Measurements from ENCODE around the gene BMS1.
"Not testable (repeated sequence)": the region's sequence is repeated elsewhere in the genome, so short reads cannot be mapped to it uniquely, and the experiment has no call there.

Gene BMS1

DNA sequence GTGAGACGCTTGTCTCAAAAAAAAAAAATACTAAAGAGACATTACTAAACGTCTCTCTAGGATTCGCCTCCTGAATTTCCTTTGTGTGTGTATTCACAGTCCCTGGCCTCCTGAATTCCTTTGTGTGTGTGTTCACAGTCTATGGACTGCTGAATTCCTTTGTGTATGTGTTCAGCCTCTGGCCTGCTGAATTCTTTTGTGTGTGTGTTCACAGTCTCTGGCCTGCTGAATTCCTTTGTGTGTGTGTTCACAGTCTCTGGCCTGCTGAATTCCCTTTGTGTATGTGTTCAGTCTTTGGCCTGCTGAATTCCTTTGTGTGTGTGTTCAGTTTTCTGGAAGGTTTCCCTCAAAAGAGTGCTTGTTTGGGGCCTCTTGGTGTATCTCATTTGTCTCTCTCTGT lies 8.2 kb downstream of the BMS1 start:
- TF ChIP-seq ZFX (IDR thresholded peaks at IDR 0.05) (no peak), CTCF (conservative IDR thresholded peaks at IDR 0.05) (no peak)
- no peak overlapping the region for H3K27ac ChIP-seq

GRCh38 chr10:42795701-42796100 lies 13.1 kb downstream of the BMS1 start:
- TF ChIP-seq CTCF (conservative IDR thresholded peaks at IDR 0.05) (no peak), ZFX (IDR thresholded peaks at IDR 0.05) (no peak)
- H3K27ac ChIP-seq, result no peak overlapping the region

DNA sequence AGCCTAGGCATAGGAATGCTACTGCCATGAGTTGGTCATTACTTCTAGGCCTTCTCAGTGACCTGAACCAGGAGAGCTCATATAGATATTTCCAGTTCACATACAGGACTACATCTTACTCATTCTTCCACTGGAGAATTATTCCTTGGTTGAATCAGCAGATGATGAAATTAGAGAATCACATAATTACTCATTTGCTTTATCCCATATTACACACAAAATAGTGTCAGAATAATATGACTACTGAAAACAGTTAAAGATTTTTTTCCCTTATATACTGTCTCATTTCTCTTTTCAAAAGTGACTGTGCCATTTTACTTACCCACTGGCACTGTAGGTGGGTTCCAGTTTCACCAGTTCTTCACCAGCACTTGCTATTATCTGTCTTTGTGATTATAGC lies 18.5 kb downstream of the BMS1 start:
- H3K27ac ChIP-seq, result no peak overlapping the region
- TF ChIP-seq CTCF (conservative IDR thresholded peaks at IDR 0.05) (no peak), ZFX (IDR thresholded peaks at IDR 0.05) (no peak)

DNA sequence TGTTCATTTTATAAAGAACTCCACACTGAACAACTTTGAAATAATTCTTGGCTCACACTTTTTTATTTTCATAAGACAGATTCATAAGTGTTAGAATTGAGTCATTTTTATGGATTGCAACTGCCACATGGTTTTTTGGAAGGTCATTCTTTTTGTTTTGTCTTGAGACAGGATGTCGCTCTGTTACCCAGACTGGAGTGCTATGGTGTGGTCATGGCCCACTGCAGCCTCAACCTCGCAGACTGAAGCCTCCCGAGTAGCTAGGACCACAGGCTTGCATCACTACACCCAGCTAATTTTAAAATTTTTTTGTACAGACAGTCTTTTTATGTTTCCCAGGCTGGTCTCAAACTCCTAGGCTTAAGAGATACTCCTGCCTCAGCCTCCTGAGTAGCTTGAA lies 20.3 kb downstream of the BMS1 start:
- TF ChIP-seq CTCF (conservative IDR thresholded peaks at IDR 0.05) (no peak), ZFX (IDR thresholded peaks at IDR 0.05) (no peak)
- no peak overlapping the region for H3K27ac ChIP-seq

DNA sequence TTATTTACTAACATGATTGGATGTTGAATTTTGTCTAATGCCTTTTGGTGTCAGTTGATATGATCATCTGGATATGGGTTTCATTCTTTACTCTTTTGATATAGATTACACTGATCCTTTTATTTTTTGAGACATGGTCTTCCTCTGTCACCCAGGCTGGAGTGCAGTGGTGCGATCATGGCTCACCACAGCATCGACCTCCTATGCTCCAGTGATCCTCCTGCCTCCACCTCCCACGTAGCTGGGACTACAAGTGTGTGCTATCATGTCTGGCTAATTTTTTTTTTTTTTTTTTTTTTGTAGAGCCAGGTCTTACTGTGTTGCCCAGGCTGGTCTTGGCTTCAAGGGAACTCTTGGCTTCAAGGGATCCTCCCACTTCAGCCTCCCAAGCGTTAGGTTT lies 27.1 kb downstream of the BMS1 start:
- TF ChIP-seq ZFX (IDR thresholded peaks at IDR 0.05), result no peak
- no peak for TF ChIP-seq CTCF (conservative IDR thresholded peaks at IDR 0.05)
- no peak overlapping the region for H3K27ac ChIP-seq

DNA sequence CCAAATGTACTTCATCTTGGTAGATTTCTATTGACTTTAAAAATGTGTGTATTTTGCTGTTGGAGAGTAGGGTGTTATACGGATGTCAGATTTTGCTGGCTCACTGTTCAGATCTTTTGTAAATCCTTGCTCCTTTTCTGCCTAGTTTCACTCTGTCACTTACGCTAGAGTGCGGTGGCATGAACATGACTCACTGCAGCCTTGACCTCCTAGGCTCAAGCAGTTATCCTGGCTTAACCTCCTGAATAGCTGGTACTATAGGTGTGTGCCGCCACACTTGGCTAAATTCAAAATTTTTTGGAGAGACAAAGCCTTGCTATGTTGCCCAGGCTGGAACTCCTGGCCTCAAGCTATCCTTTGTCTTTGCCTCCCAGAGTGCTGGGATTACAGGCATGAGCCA lies 29.4 kb downstream of the BMS1 start:
- TF ChIP-seq CTCF (conservative IDR thresholded peaks at IDR 0.05), result no peak
- TF ChIP-seq ZFX (IDR thresholded peaks at IDR 0.05), result no peak
- H3K27ac ChIP-seq, result no peak overlapping the region

DNA sequence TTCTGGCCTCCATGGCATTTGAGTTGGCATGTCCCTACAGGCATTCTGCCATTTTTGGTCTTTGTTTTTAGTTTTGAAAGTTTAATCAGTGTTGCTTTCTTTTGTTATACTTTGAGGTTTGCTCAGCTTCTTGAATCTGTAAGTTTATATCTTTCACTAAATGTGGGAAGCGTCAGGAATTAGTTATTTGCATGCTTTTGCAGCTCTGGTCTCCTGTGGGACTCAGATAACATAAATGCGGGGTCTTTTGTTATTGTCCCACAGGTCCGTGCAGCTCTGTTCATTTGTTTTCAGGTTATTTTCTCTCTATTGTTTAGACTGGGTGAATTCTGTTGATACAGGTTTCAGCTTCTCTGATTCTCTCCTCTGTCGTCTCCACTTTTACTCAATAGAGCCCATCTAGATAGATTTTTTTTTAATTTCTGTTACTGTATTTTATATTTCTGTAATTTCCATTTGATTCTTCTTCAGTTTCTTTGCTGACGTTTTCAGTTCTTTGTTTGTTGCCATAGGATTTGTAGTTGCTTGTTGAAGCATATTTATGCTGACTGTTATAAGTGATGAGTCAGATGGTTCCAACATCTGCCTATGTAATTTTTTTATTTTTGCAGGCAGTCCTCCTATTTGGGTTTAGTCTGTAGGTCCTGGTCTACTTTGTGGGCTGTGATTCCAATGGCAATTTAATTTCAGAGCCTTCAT lies 31.5 kb downstream of the BMS1 start:
- not testable (repeated sequence) for H3K27ac ChIP-seq

GRCh38 chr10:42816334-42816733 lies 33.7 kb downstream of the BMS1 start:
- H3K27ac ChIP-seq, result not testable (repeated sequence)

All from C4-2B (cell line).